ENCODE measurements around the gene CYBA.
A peak's percentile ranks its signal among the peaks of the same experiment; 100 is the strongest.

Gene CYBA

GRCh38 chr16:88631920-88632586, 18.8 kb downstream of the CYBA start:
- no peak overlapping the region for H3K4me3 ChIP-seq (ENCODE audit: low read depth, low read length)
- no peak for TF ChIP-seq CTCF (IDR thresholded peaks at IDR 0.05; ENCODE audit: low read depth, low read length, missing control alignments)
- no peak for DNase-seq (ENCODE audit: low read depth)
- in situ Hi-C loops (cut with HindIII; ENCODE audit: low sequenced_read_pairs), result no loop called here

- in situ Hi-C loops (cut with HindIII; ENCODE audit: low sequenced_read_pairs), result no loop called here
- H3K4me3 ChIP-seq (ENCODE audit: low read depth, low read length), result no peak overlapping the region
- DNase-seq (ENCODE audit: low read depth), result no peak
- no peak for TF ChIP-seq CTCF (IDR thresholded peaks at IDR 0.05; ENCODE audit: low read depth, low read length, missing control alignments)
Observed at GRCh38 chr16:88631384-88631783, 19.5 kb downstream of the CYBA start.

DNA sequence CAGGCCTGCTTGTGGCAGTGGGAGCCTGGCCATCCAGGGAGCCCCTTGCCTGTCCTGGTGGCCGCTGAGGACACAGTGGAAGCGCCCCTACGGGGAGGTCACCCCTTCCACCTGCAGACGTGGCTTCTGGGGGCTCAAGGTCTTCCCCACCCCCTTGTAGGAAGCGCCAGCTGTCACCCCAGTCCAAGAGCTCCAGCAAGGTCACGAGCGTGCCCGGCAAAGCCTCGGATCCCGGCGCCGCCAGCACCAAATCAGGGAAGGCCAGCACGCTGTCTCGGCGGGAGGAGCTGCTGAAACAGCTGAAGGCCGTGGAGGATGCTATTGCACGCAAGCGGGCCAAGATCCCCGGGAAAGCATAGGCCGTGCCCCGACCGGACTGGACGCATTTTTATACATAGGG, 19.9 kb downstream of the CYBA start:
- H3K4me3 ChIP-seq (ENCODE audit: low read depth, low read length), result no peak overlapping the region
- no peak for DNase-seq (ENCODE audit: low read depth)
- in situ Hi-C loops (cut with HindIII; ENCODE audit: low sequenced_read_pairs), result no loop called here
- TF ChIP-seq CTCF (IDR thresholded peaks at IDR 0.05; ENCODE audit: low read depth, low read length, missing control alignments), result no peak

- in situ Hi-C loops (cut with HindIII; ENCODE audit: low sequenced_read_pairs), result no loop called here
- DNase-seq (ENCODE audit: low read depth), result no peak
- no peak overlapping the region for H3K4me3 ChIP-seq (ENCODE audit: low read depth, low read length)
- TF ChIP-seq CTCF (IDR thresholded peaks at IDR 0.05; ENCODE audit: low read depth, low read length, missing control alignments), result no peak
Observed at GRCh38 chr16:88630433-88630832, 20.4 kb downstream of the CYBA start.

GRCh38 chr16:88629835-88630234, 21.0 kb downstream of the CYBA start:
- DNase-seq (ENCODE audit: low read depth), result no peak
- no peak for TF ChIP-seq CTCF (IDR thresholded peaks at IDR 0.05; ENCODE audit: low read depth, low read length, missing control alignments)
- H3K4me3 ChIP-seq (ENCODE audit: low read depth, low read length), result no peak overlapping the region
- in situ Hi-C loops (cut with HindIII; ENCODE audit: low sequenced_read_pairs), result loop anchor here (5.0 kb wide), 1 partner anchor 43 kb away; no protein-coding TSS in a partner anchor

- in situ Hi-C loops (cut with HindIII; ENCODE audit: low sequenced_read_pairs), result loop anchor here (5.0 kb wide), 1 partner anchor 41 kb away; no protein-coding TSS in a partner anchor
- no peak overlapping the region for H3K4me3 ChIP-seq (ENCODE audit: low read depth, low read length)
- TF ChIP-seq CTCF (IDR thresholded peaks at IDR 0.05; ENCODE audit: low read depth, low read length, missing control alignments), result peak; percentile 52
- DNase-seq (ENCODE audit: low read depth), result no peak
Observed at GRCh38 chr16:88628512-88628974, 22.3 kb downstream of the CYBA start.
